ENCODE data around the gene MAN2B2.
"Not testable (repeated sequence)": the region's sequence is repeated elsewhere in the genome, so short reads cannot be mapped to it uniquely, and the experiment has no call there.

The MAN2B2 gene

DNA sequence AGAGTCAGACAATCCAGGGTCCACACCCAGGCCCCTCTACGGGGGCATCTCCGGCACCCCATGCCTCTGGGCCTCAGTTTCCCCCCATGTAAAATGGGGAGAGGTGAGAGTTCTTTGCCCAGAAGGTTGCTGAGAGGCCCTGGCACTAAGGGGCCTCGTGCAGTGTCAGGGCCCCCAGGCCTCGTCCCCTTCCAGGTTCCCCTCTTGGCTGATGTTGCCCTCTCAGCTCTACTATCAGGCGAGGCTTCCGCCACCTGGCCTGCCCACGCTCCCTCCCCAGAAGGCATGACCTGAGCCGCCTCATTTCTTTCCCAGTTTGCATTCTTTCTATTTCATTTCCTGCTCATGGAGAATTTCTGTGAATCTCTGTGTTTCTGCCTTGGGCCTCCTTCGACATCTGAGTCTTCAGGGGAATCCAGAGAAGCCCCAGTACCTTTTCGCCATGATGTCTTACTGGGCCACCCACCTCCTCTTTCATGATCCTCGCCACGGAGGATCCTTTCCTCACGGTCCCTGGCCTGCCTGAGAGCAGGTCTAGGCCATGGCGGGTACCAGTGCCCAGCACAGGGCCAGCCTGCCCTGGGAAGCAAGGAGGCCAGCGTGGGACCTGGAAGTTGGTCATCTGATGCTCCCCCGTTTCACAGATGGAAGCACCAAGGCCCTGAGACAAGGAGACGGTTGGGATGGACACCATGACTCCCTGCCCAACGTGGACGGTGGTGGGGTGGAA is 43.6 kb downstream of the MAN2B2 start:
- DNase-seq: no peak

DNA sequence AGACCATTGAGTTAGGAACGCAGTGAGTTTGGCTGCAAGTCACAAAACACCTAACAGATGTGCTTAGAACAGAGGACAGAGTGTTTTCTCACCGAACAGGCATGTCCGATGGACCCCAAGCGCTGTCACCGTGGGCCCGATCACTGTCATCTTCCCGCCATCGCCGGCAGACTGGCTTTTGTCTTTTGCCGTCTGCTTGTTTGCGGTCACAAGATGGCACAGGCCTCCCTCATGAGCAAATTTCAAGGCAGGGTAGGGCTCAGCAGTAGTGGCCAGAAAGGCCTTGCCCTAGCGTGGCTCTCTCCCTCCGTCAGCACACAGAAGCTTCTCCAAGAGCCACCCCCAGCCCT is 44.1 kb downstream of the MAN2B2 start:
- DNase-seq: no peak

DNA sequence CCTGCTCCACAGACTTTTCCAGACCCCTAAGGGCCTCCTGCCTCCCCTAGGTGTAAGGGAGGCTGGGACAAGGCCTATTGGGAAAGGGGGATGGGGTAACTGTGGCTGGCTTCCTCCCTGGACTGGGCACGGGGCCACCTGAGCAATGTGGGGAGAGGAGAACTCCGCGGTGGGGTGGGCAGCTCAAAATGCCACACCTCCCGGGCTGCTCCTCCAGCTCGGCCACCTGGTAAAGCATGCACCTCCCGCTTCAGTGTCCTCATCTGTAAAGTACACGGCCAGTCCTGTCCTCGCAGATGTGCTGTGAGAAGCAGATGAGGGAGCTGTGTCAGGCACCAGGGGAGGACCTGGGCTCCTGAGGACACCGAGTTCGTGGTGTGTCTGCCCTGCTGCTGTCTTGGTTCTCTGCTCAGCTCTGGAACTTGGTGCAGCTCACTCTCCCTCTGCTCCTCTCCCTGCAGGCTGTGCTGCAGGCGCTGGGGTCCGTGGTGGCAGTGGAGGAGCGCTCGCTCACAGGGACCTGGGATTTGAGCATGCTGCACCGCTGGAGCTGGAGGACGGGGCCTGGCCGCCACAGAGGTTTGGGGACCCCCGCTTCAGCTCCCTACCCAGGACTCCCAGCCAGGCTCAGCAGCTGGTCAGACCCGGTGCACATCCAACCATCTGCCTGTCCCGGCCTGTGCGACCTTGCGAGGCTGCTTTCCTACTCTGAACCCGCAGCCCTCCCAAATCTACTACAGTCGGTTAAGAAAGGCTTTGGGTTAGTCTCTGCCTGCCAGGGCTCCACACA is 44.7 kb downstream of the MAN2B2 start:
- no peak for DNase-seq

DNA sequence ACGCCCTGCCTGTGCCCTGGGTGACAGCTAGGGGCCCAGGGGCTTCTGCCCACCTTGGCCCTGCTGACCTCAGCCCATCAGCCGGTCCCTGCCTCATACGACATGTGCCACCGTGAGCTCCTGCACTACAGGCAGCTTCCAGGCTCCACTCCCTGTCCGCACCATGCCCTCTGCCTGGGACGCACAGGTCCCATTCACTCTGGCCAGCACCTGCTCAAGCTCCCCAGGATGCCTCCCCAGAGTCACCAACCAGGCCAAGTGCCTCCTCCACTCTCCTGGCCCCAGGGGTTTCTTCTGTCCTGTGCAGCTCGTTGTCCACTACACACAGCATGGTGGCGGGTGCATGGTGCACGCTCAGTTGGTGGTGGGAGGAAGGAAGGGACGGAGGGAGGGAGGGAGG is 45.3 kb downstream of the MAN2B2 start:
- DNase-seq: no peak

DNA sequence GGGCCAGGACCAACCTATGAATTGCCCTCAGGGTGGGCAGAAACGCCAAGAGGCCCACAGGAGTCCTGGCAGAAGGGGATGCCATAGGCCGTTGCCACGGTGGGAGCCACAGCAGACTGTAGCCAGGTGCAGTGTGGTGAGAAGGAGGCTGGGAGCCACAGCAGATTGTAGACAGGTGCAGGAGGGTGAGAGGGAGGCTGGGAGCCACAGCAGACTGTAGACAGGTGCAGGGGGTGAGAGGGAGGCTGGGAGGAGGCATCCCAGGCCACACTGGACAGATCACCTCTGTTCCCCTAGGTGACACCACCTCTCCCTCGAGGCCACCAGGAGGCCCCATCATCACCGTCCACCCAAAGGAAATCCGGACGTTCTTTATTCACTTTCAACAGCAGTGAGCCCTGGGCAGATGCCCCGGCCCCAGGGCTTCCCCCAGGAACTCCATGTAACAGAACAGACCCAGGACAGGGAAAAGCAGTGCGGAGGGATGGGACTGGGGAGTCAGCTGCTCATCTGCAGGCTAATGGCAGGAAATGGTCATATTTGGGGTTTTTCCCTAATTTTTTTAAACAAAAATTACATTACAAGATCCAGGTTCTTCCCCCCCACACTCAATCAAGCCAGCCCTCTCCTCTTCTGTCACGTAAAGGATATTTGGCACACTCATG is 46.0 kb downstream of the MAN2B2 start:
- no peak for DNase-seq

DNA sequence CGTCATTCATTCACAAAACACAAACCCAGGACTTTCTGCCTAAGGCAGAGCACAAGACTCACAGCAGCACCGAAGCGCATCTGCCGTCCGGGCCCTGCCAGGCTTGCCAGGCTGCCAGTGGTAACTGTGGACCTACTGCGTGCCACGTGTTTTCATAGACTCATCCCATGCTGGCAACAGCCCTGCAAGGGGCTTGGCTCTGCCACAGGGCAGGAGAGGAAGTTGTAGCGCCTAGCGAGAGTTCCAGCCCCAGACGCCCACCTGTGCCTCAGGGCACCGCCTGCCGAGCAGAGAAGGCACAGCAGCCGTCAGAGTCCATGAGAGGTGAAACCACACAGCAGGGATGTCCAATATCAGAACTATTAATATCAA is 46.6 kb downstream of the MAN2B2 start:
- DNase-seq: no peak

DNA sequence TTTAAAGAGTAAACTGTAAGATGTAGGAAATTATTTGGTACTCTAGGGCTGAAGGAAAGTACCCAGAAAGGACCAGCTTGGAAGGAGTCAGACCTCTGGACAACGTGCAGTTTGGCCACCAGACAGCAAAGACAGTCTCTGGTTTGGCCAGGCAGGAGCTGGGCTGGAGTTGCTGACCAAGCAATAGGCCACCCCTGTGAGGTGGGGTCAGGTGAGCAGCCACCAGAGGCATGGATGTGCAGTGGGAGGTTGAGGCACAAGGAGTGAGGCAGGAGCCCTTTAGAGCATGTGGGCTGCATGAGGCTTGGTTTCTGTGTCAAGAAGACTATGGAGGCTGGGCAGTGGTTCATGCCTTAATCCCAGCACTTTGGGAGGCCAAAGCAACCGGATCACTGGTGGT is 47.8 kb downstream of the MAN2B2 start:
- DNase-seq: no peak

DNA sequence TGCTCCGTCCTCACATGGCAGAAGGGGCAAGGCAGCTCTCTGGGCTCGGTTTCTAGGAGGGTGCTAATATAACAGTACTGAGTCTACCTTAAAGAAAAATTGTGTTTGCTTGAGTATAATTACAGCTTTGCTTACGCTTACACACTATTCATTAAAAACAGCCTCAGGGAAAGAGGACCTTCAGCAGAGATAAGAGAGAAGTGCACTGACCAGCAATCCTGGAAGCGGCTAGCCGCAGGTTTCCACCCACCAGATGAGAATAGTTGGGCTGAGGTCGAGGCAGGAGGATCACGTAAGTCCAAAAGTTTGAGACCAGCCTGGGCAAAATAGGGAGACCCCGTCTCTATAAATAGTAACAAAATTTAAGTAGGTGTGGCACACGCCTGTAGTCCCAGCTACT is 50.3 kb downstream of the MAN2B2 start:
- no peak for DNase-seq

DNA sequence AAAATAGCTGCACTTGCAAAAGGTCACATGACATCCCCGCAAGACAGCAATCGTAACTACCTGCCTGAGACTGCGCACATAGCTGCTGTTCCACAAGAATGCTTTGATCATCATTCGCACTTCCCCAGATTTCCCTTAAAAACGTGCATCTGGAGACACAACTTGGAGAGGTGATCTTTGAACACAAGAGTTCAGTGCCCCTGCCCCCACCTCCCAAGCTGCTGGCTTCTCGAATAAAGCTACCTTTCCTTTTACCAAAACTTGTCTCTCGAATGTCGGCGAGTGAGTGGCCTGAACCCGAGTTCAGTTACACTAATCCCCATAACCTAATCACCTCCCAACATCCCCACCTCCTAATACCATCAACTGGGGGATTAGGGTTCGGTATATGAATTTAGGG is 51.1 kb downstream of the MAN2B2 start:
- DNase-seq: no peak

DNA sequence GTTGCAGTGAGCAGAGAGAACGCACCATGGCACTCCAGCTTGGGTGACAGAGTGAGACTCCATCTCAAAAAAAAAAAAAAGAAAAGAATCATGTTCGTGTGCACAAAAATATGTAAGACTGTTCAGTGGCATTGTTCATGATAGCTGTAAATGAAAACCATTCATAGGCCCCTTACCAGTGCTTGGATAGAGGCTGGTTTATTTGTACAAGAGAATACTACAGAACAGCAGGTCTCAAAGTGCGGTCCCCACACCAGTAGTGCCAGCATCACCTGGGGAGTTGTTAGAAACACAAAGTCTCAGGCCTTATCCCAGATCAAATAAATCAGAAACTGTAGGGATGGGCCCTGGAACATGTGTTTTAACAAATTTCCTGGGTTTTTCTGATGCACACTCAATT is 52.8 kb downstream of the MAN2B2 start:
- no peak for DNase-seq

DNA sequence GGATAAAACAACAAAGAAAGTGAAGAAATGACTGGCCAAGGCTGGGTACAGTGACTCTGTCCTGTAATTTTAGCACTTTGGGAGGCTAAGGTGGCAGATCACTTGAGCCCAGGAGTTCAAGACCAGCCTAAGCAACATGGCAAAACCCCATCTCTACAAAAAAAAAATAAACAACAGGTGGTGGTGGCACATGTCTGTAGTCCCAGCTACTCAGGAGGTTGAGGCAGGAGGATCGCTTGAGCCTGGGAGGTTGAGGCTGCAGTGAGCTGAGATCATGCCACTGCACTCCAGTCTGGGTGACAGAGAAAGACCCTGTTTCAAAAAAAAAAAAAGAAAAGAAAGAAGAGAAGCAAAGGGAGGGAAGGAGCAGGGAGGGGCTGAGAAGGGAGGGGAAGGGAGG is 53.5 kb downstream of the MAN2B2 start:
- DNase-seq: not testable (repeated sequence)

DNA sequence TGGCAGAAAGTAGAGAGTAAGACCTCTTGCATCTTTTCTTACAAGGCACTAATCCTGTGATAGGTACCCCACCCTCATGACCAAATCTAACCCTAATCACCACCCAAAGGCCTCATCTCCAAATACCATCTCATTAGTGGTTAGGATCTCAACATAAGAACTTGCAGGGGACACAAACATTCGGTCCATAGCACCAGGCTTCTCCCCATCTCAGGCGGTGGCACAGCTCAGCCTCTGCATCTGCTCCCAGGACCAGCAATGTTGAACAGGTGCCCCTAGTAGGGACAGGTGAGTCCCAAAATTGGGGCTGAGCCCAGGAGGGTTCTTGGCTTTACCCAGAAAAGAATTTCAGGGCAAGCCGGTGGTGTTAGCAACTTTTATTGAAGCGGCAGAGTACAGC is 57.1 kb downstream of the MAN2B2 start:
- no peak for DNase-seq

DNA sequence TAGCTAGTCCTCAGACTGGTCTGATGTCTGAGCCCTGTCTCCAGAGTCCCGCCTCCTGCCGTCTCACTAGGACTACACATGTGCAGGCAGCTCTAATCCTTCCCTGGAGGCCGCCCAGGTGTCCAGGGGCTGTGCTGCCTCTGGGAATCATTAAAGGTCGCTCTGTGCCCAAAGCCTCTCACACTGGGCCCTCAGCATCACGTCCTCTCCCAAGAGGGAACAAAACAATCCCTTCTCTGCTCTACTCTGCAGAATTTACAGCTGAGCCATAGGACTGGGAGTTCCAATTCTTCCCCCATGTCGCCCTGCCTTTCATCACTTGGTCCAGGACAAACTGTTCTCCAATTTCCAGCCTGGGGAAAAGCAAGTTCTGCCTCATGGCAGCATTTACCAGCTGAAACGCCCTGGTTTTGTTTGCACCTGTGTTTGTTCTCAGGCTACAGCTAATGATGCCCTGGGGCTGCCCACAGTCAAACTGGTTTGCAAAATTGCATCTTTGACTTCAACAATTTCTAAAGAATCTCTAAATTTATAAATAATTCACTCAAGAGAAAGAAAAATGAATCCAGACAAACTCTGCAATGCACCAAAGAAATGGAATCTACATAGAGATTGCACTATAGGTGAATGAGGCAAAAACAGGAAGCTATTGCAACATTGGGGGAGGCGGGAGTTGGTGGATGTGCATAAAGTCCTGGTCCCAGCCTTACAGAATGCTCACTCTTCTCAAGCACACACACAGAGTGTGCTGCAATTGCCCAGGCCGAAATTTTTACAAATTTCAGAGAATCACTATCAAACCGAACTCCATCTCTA is 58.3 kb downstream of the MAN2B2 start:
- peak in 1 of 2 experiments; percentile 24 for DNase-seq

DNA sequence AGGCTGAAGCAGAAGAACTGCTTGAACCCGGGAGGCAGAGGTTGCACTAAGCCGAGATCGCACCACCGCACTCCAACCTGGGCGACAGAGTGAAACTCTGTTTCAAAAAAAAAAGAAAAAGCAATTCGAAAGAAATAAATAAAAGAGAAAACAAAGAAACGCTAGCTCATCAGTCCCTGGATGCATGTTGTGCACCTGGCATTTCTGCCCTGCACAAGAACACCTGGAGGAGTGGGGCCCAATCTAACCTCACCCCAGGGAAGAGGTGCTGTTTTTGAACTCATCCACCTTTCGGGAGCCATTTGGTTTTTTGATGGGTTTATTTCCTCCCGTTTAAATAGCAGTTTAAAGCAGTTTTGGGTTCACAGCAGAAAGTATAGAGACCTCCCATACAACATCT is 59.8 kb downstream of the MAN2B2 start:
- no peak for DNase-seq

DNA sequence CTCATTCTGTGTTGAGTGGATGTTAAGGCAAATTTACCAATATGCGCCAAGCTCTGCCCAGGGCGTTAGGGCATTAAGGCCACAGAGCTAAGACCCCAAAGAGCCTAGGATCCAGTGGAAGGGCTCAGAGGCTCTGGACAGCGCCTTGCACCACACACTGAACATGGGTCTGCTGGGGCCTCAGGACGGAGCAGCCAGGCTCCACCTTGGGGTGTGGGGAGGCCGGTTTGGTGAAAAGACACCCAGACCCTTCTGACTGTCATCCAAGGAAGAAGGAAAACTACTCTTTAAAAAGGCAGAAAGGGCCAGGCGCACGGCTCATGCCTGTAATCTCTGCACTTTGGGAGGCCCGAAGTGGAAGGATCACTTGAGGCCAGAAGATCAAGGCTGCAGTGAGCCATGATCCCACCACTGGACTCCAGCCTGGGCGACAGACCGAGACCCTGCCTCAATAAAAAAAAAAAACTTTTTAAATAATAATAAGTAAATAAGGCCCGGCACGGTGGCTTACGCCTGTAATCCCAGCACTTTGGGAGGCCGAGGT is 64.2 kb downstream of the MAN2B2 start:
- no peak for DNase-seq

DNA sequence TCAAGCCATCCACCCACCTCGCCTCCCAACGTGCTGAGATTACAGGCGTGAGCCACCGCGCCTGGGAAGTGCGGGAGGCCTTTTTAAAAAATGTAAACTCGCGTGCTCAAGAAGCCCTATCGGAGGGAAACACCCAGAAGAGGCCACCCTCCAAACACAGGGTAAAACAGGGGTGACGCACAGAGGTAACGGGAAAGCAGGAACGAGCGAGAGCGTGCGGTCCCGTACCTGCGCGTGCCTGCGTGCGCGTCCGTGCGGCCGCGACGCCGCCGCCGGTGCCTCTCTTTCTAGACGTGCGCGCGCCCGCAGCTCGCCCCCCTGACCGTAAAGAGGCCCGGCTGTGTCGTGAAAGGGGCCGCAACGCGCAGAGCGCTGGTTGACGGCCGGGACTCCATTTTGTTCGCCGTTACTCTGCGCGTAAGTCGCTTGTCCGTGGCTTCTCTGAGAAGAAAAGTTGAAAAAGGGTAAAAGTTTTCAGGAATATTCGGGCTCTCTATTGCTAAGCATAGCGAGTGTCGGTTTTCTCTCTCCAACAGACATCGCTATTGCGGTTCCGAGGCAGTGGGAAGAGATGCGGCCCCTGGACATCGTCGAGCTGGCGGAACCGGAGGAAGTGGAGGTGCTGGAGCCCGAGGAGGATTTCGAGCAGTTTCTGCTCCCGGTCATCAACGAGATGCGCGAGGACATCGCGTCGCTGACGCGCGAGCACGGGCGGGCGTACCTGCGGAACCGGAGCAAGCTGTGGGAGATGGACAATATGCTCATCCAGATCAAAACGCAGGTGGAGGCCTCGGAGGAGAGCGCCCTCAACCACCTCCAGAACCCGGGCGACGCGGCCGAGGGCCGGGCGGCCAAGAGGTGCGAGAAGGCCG is 65.5 kb downstream of the MAN2B2 start, which contains the start of gene MRFAP1:
MRFAP1 (plus strand) TSS at position 394 of the 872 bp plus-strand sequence; CDS start at position 572, 178 bp downstream.
- peak; percentile 61 to 82 for DNase-seq

DNA sequence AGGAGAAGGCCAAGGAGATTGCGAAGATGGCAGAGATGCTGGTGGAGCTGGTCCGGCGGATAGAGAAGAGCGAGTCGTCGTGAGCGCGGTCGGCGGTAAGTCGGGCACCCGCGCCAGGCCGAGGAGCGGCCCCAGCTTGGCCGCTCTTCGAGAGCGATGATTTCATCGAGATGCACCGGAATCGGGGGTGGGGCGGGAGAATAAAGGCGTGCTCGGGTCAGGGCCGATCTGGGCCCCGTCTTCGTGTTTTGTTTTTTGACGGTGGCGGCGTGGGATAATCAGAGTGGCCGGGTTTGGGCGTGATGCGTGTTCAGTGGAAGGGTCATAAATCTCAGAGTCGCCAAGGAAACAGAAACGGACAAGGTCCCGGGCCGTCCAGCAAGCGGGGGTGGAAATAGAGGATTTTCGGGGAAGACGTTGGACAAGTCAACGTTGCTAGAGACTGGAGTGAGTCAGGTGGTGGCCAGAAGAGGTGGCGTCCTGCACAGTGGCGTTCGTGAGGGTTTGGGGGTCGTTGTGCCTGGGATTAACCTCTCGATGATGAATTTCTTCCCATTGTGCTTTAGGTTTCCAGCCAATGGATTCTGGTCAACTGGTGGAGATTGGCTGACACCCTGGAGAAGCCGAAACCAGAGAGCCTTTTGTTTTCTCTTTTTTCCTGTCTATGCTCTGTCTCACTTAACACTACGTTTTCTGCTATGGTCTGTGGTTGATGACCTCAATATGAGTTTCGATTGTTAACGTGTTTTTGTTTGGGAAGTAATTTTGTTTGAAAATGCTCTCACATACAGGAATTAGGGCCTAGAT is 66.4 kb downstream of the MAN2B2 start:
- no peak for DNase-seq

DNA sequence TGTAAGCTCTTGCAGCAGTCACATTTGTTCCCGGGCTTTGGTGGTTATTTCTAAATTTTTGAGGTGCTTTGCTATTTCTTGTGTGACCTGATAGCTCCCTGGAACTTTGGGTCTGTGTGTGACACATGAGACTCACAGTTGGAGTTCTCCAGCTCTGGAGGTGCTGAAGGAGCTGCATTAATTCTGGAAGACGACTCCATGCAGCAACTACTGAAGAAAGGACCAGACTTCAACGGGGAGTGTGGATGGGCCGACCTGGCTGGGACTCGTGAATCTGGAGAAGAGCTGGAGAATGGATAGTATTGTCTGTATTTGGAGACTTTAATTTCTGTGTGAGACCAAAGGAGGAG is 67.0 kb downstream of the MAN2B2 start:
- DNase-seq: no peak

DNA sequence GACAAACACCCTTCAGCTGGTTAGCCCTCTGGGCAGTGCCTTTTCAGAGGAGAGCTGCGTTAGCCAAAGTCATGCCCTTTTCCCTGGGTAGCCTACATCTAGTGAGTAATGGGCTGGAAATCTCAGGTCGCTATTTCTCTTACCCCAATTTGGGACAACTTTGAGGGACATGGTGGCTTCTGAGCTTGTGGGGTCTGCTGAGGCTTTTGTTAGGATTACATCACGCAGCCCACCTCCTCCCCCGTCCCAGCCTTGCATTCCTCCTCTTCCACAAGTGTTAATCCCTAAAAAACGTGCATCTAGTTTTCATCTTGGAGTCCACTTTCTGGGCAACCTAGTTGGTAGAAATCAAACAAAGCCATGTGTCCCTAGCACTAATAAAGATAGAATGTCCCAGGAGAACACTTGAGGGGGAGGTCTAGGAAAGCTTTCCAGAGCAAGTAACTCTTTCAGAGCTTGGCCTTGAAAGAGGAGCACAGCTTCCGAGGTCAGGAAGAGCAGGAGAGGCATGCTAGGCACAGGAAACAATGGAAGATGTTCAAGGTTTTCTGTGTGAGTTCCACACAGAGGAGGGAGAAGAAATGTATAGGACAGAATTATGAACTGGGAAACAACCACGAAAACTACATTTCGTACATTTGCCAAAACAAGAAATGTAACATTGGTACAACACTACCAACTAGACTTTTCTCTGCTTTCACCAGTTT is 68.3 kb downstream of the MAN2B2 start:
- no peak for DNase-seq

DNA sequence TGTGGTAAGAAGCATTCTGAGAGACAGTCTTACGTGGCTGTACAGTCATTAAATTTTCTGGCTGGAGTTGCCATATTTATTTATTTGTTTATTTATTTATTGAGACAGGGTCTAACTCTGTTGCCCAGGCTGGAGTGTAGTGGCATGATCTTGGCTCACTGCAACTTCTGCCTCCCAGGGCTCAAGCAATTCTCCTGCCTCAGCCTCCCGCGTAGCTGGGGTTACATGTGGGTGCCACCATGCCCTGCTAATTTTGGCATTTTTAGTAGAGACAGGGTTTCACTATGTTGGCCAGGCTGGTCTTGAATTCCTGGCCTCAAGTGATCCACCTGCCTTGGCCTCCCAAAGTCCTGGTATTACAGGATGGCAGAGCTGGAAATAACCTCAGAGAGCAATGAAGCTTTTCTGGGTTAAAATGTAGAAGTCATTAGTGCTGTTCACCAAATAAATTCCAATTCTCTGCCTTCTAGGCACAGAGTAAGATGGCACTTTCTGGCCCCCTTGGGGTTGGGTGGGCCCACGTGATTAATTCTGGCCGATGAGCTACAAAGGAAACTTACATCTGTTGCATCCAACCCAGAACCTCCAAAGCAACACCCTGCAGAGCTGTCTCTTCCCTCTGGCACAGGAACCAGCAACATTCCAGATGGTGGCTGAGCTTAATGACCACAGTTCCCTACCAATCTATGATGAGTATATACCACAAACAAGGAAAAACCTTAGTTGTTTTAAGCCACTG is 70.0 kb downstream of the MAN2B2 start:
- DNase-seq: no peak

Data from SHP77 (cell line).